K562 (cell line): ENCODE results near the gene CYFIP2. TPM values are rescaled to one million over a fixed set of nuclear protein-coding genes. Genes with fewer than 3 reads are reported as not detected.

Source experiments
- ATAC-seq: fragments of 200-7000 bp; cut with Tn5 transposase; 3 replicates; pipeline ENCODE4 v1.9.1; 2020; ENCODE audit warnings: moderate library complexity
- BruUV-seq: library from RNA; stranded (reverse); fragments of 400-500 nt; replicated peaks from 2 replicates; lab custom pipeline; 2021; lab: Mats Ljungman, UMichigan
- CTCF ChIA-PET: fragments of 300-600 bp; formaldehyde crosslinking; extraction: SDS; loops from one replicate; lab custom pipeline; 2021; ENCODE audit warnings: low intra/inter-chr PET ratio; lab: Yijun Ruan, JAX
- POLR2A ChIA-PET: fragments of 300-600, 350-650 bp; sonication (Branson Sonifier 250); formaldehyde crosslinking; extraction: SDS; loops from one replicate; lab custom pipeline; 2021; ENCODE audit warnings: antibody characterized with exemption, inconsistent platforms; lab: Yijun Ruan, JAX
- DNase-seq, 4 experiments: peaks; one replicate each; pipeline versions ENCODE4 v3.0.0 to v3.0.0-alpha.2; 2011 to 2018; ENCODE audit warnings: low spot score in 3 of 4, mixed read lengths in 3 of 4; ENCODE audit errors: extremely low read depth in 1 of 4
- FAIRE-seq: peaks from 2 replicates; lab custom pipeline; 2011; peaks lifted over from hg19 to GRCh38; lab: Jason Lieb, UNC
- H2AFZ ChIP-seq: 2 replicates; pipeline ENCODE4 v1.6.0; 2011; ENCODE audit warnings: low read depth, low read length, control low read depth, inconsistent platforms
- H3K27ac ChIP-seq: fragments of 200-600 bp; 3 replicates; pipeline ENCODE4 v1.8.0; 2011; ENCODE audit warnings: low read depth, mild to moderate bottlenecking, control low read depth, inconsistent platforms, low read length, moderate library complexity, mixed read lengths; ENCODE audit errors: extremely low read depth
- H3K27me3 ChIP-seq, 2 experiments: fragments of 300-600 bp in 1 of 2; 2 replicates in 1 of 2; 3 replicates in 1 of 2; pipeline versions ENCODE4 v1.6.0 to v1.8.0; 2011; ENCODE audit warnings: inconsistent platforms in 2 of 2, low read length in 2 of 2, mild to moderate bottlenecking in 1 of 2, mixed read lengths in 1 of 2, moderate library complexity in 1 of 2; ENCODE audit not compliant: control insufficient read depth in 2 of 2, insufficient read depth in 2 of 2
- H3K36me3 ChIP-seq: fragments of 300-600 bp; 3 replicates; pipeline ENCODE4 v1.8.0; 2011; ENCODE audit warnings: mild to moderate bottlenecking, low read length, inconsistent platforms; ENCODE audit not compliant: control insufficient read depth, insufficient read depth
- H3K4me1 ChIP-seq, 2 experiments: fragments of 200-600 bp in 1 of 2; replicated peaks in 1 of 2; 2 replicates in 1 of 2; 3 replicates in 1 of 2; pipeline versions ENCODE4 v1.5.1 to v1.8.0; 2011; ENCODE audit warnings: inconsistent platforms in 2 of 2, low read length in 2 of 2, mild to moderate bottlenecking in 1 of 2, mixed read lengths in 1 of 2, moderate library complexity in 1 of 2; ENCODE audit not compliant: control insufficient read depth in 2 of 2, insufficient read depth in 2 of 2
- H3K4me2 ChIP-seq: 2 replicates; pipeline ENCODE4 v1.6.1; 2011; ENCODE audit warnings: low read length, control low read depth, inconsistent platforms, mixed read lengths; ENCODE audit not compliant: insufficient read depth
- H3K4me3 ChIP-seq: fragments of 200-600 bp; sonication (generic), shearing (Covaris generic); 2 replicates; pipeline ENCODE4 v1.5.1; 2016; ENCODE audit warnings: control low read depth, inconsistent platforms
- H3K79me2 ChIP-seq: fragments of 200-600 bp; 3 replicates; pipeline ENCODE4 v1.8.0; 2011; ENCODE audit warnings: low read length, inconsistent platforms; ENCODE audit not compliant: control insufficient read depth, insufficient read depth
- H3K9ac ChIP-seq, 2 experiments: 2 replicates each; pipeline versions ENCODE4 v1.6.0 to v1.6.1; 2011; ENCODE audit warnings: low read depth in 2 of 2, low read length in 2 of 2, control low read depth in 1 of 2, inconsistent platforms in 1 of 2, mild to moderate bottlenecking in 1 of 2, mixed read lengths in 1 of 2; ENCODE audit not compliant: insufficient read depth in 1 of 2
- H3K9me1 ChIP-seq: one replicate; pipeline ENCODE4 v1.6.0; 2011; ENCODE audit warnings: inconsistent platforms, mild to moderate bottlenecking, low read length, moderate library complexity; ENCODE audit not compliant: control insufficient read depth, insufficient read depth
- H3K9me3 ChIP-seq: replicated peaks from 2 replicates; pipeline ENCODE4 v1.5.1; 2011; ENCODE audit warnings: low read depth, low read length, inconsistent platforms; ENCODE audit not compliant: control insufficient read depth, insufficient read depth
- H4K20me1 ChIP-seq: replicated peaks from 2 replicates; pipeline ENCODE4 v1.6.1; 2011; ENCODE audit warnings: low read length, inconsistent platforms, mixed read lengths; ENCODE audit not compliant: control insufficient read depth, insufficient read depth
- ARID4B ChIP-seq: sonication (generic); formaldehyde crosslinking; IDR thresholded peaks from 2 replicates; pipeline ENCODE4 v1.8.0; 2022; ENCODE audit warnings: mild to moderate bottlenecking, missing genetic modification reagents
- GABPB2 ChIP-seq: fragments of 250-450 bp; sonication (Bioruptor Pico); conservative IDR thresholded peaks from 2 replicates; pipeline ENCODE4 v1.5.1; 2021; ENCODE audit warnings: mild to moderate bottlenecking
- ILF3 ChIP-seq: fragments of 450-650 bp; IDR thresholded peaks from 2 replicates; pipeline ENCODE4 v1.6.1; 2018; ENCODE audit warnings: antibody characterized with exemption, mild to moderate bottlenecking, moderate library complexity, borderline replicate concordance
- MLX ChIP-seq, 2 experiments: fragments of 450-650 bp in 1 of 2; sonication (generic) in 1 of 2; formaldehyde crosslinking; conservative IDR thresholded peaks; 2 replicates each; pipeline versions ENCODE4 v1.4.0 to v1.8.1; 2020 to 2022; ENCODE audit warnings: mild to moderate bottlenecking in 1 of 2, missing genetic modification reagents in 1 of 2
- RFX1 ChIP-seq: fragments of 450-650 bp; IDR thresholded peaks from 2 replicates; pipeline ENCODE4 v1.6.1; 2016; ENCODE audit warnings: mild to moderate bottlenecking, moderate library complexity
- SAFB ChIP-seq: fragments of 200-400 bp; formaldehyde crosslinking; IDR thresholded peaks from 2 replicates; pipeline ENCODE4 v1.6.1; 2017; ENCODE audit warnings: low read depth, low read length, borderline replicate concordance
- SETDB1 ChIP-seq: IDR thresholded peaks from one replicate; pipeline ENCODE4 v1.6.1; 2012; ENCODE audit warnings: low read length, control low read depth, inconsistent platforms
- SLC30A9 ChIP-seq: fragments of 250-450 bp; sonication (Bioruptor Pico); IDR thresholded peaks from 2 replicates; pipeline ENCODE4 v1.8.0; 2022; ENCODE audit warnings: mild to moderate bottlenecking, moderate library complexity
- SNAPC5 ChIP-seq: fragments of 250-450 bp; sonication (Bioruptor Pico); IDR thresholded peaks from 2 replicates; pipeline ENCODE4 v1.8.0; 2021; ENCODE audit warnings: moderate library complexity, mild to moderate bottlenecking, inconsistent platforms
- TAF7 ChIP-seq: fragments of 450-650 bp; IDR thresholded peaks from 2 replicates; pipeline ENCODE4 v1.6.1; 2016; ENCODE audit warnings: missing genetic modification characterization, missing compliant biosample characterization
- TBL1XR1 ChIP-seq, 2 experiments: IDR thresholded peaks; 2 replicates each; pipeline ENCODE4 v1.6.1; 2012; ENCODE audit warnings: improper control_type of control experiment in 2 of 2, low read length in 2 of 2, mild to moderate bottlenecking in 1 of 2
- ZBTB12 ChIP-seq: fragments of 250-450 bp; sonication (Bioruptor Pico); IDR thresholded peaks from 2 replicates; pipeline ENCODE4 v1.4.0; 2020
- ZKSCAN1 ChIP-seq: fragments of 150-350 bp; IDR thresholded peaks from 2 replicates; pipeline ENCODE4 v1.6.1; 2016; ENCODE audit warnings: low read depth, low read length
- ZNF696 ChIP-seq: fragments of 250-450 bp; sonication (Bioruptor Pico); conservative IDR thresholded peaks from 2 replicates; pipeline ENCODE4 v1.4.0; 2020; ENCODE audit warnings: mild to moderate bottlenecking, moderate library complexity
- WGBS: fragments of 100-300 bp; shearing (Covaris generic); methylation state at CpG from one replicate; pipeline ENCODE4 v1.1.6; 2016; ENCODE audit warnings: low coverage, mixed read lengths; ENCODE audit not compliant: insufficient coverage; ENCODE audit errors: missing lambda C conversion rate; 5-methylcytosine and 5-hydroxymethylcytosine counted together
- in situ Hi-C: fragments of 300-500 bp; cut with MboI; formaldehyde crosslinking; loops from 4 replicates; pipeline ENCODE4 v1.15.0; 2018; ENCODE audit warnings: inconsistent platforms, mixed read lengths
- intact Hi-C: fragments of 100-400 bp; cut with micrococcal nuclease; formaldehyde crosslinking; loops from 2 replicates; pipeline ENCODE4 v1.14.2; 2022
- polyA plus RNA-seq, 8 experiments: library from polyadenylated mRNA; depleted of rRNA in 4 of 8; stranded (reverse) in 5 of 8; unstranded in 3 of 8; fragments of >200 nt; fragmentation: Nextera tagmentation in 2 of 8; fragmentation: Illumina TruSeq in 1 of 8; extraction: Ambion mirVana in 2 of 8; extraction: Trizol in 1 of 8; gene quantifications; 2 replicates each; pipeline versions ENCODE4 v1.2.1 to v1.2.3, GENCODE V29; 2011 to 2014; ENCODE audit warnings: inconsistent platforms in 1 of 8, missing spikeins in 1 of 8
- total RNA-seq, 7 experiments: library from RNA; depleted of rRNA in 6 of 7; stranded (reverse); fragments of >200 nt in 6 of 7; fragmentation: Illumina TruSeq in 2 of 7; extraction: Trizol in 2 of 7; gene quantifications; 2 replicates each; pipeline versions ENCODE4 v1.2.1 to v1.2.3, GENCODE V29; 2011 to 2021; ENCODE audit warnings: low replicate concordance in 1 of 7

Gene CYFIP2
- total and polyA plus RNA-seq, 9 of the 15 experiments (the other 6 are each of a cell fraction or from before 2014, with no cell fraction given): 0.76 to 2.9 (median 1.4) TPM; not detected in 1

GRCh38 chr5:157345485-157345884, 79.6 kb downstream of the CYFIP2 start (continued):
- TF ChIP-seq SNAPC5 (CRISPR knock-in tag) (no peak), ZBTB12 (CRISPR knock-in tag) (no peak)

GRCh38 chr5:157347301-157348048, 81.6 kb downstream of the CYFIP2 start:
- H3K36me3 ChIP-seq: no peaks in the 10 kb centered on the region
- FAIRE-seq: no peak
- 0 out of 2 replicates have a peak, but pooled peaks cover 4% of the 10 kb centered on the region for H4K20me1 ChIP-seq
- ATAC-seq: no peak
- no peak for DNase-seq
- in situ Hi-C loops: loop anchor here (10.0 kb wide), 1 partner anchor 387 kb away; the partner anchor contains the start of gene THG1L
- H3K9me3 ChIP-seq: no peaks in the 10 kb centered on the region
- no peak for TF ChIP-seq SETDB1
- TF ChIP-seq ZKSCAN1: no peak
- no peak for TF ChIP-seq ARID4B (CRISPR knock-in tag)
- no peak for TF ChIP-seq TAF7
- TF ChIP-seq RFX1: no peak
- no peak for TF ChIP-seq MLX (CRISPR knock-in tag; conservative IDR thresholded peaks at IDR 0.05)
- no peak for TF ChIP-seq SLC30A9 (CRISPR knock-in tag)
- no peak for TF ChIP-seq ZNF696 (CRISPR knock-in tag)
- TF ChIP-seq TBL1XR1 (IDR thresholded peaks at IDR 0.05; ENCODE audit: low read length in 2 of 2): no peak
- no peak for TF ChIP-seq SAFB
- no peak for TF ChIP-seq ILF3
- no peak for TF ChIP-seq GABPB2 (CRISPR knock-in tag)
- no peak overlapping the region for H3K4me2 ChIP-seq
- no peaks in the 10 kb centered on the region for H3K9me1 ChIP-seq
- no TSS peak for BruUV-seq
- no peak overlapping the region for H3K4me3 ChIP-seq
- H2AFZ ChIP-seq: no peak overlapping the region
- H3K4me1 ChIP-seq: no peaks in the 10 kb centered on the region
- POLR2A ChIA-PET: interaction anchor here (0.5 kb wide), 1 partner anchor 962 kb away, joined by 4 read pairs; no protein-coding TSS in a partner anchor
- CTCF ChIA-PET: no interaction called here
- H3K27me3 ChIP-seq: peaks cover 5 to 22% of the 10 kb centered on the region in 2 experiments; a peak in 4 of 5 replicates
- 1% methylated on average over 14 of the region's 15 CpGs for WGBS
- H3K9ac ChIP-seq: no peak overlapping the region
- intact Hi-C loops: no loop called here
- H3K79me2 ChIP-seq: no peaks in the 10 kb centered on the region
- no peak overlapping the region for H3K27ac ChIP-seq
